B cell (primary cell): ENCODE data around the gene PNKP. TPM values are rescaled to one million over a fixed set of nuclear protein-coding genes. Genes with fewer than 3 reads are reported as not detected.

ENCODE experiments used
- ATAC-seq: fragments of 200-7000 bp; cut with Tn5 transposase; one replicate; pipeline ENCODE4 v1.10.0; 2021; ENCODE audit warnings: low read depth, mild to moderate bottlenecking, moderate number of reproducible peaks, moderate library complexity
- CTCF ChIA-PET: fragments of 350-600 bp; sonication (Branson Sonifier 250); formaldehyde crosslinking; loops from one replicate; lab custom pipeline; 2021; ENCODE audit warnings: antibody characterized with exemption, inconsistent platforms; lab: Charles Lee
- POLR2A ChIA-PET: fragments of 350-600 bp; sonication (Branson Sonifier 250); formaldehyde crosslinking; loops from one replicate; lab custom pipeline; 2021; ENCODE audit warnings: antibody characterized with exemption; lab: Charles Lee
- DNase-seq: peaks from one replicate; pipeline ENCODE4 v3.0.0; 2013
- H2AFZ ChIP-seq: 2 replicates; pipeline ENCODE4 v1.6.1; 2012; ENCODE audit warnings: mild to moderate bottlenecking, low read depth, low read length; ENCODE audit not compliant: insufficient read depth, poor library complexity, severe bottlenecking
- H3K27ac ChIP-seq, 2 donors: 1 replicate in 1 of 2; 2 replicates in 1 of 2; pipeline ENCODE4 v1.5.1; 2012 to 2013; ENCODE audit warnings: low read length in 2 of 2, mild to moderate bottlenecking in 2 of 2, moderate library complexity in 1 of 2
- H3K27me3 ChIP-seq, 4 experiments: fragments of 200-600 bp in 1 of 4; sonication (generic) in 1 of 4; replicated peaks in 1 of 4; 1 replicate in 2 of 4; 2 replicates in 2 of 4; pipeline versions ENCODE4 v1.6.1 to v1.7.0; 2013 to 2016; ENCODE audit warnings: low read length in 3 of 4, mild to moderate bottlenecking in 2 of 4, mixed read lengths in 1 of 4, moderate library complexity in 1 of 4; ENCODE audit not compliant: insufficient read depth in 4 of 4, control insufficient read depth in 3 of 4; ENCODE audit errors: control extremely low read depth in 1 of 4
- H3K36me3 ChIP-seq, 2 experiments: replicated peaks in 1 of 2; 1 replicate in 1 of 2; 2 replicates in 1 of 2; pipeline versions ENCODE4 v1.6.1 to v1.7.1; 2013; ENCODE audit warnings: low read length in 1 of 2; ENCODE audit not compliant: insufficient read depth in 2 of 2, control insufficient read depth in 1 of 2; ENCODE audit errors: control extremely low read depth in 1 of 2, extremely low read depth in 1 of 2
- H3K4me1 ChIP-seq, 2 donors: fragments of 200-600 bp in 1 of 2; sonication (generic) in 1 of 2; 1 replicate in 1 of 2; 2 replicates in 1 of 2; pipeline versions ENCODE4 v1.5.1 to v1.6.1; 2013 to 2017; ENCODE audit warnings: low read length in 2 of 2; ENCODE audit not compliant: control insufficient read depth in 2 of 2, insufficient read depth in 2 of 2
- H3K4me2 ChIP-seq: replicated peaks from 2 replicates; pipeline ENCODE3; 2012; ENCODE audit warnings: mild to moderate bottlenecking, low read depth, low read length; ENCODE audit not compliant: poor library complexity, severe bottlenecking
- H3K4me3 ChIP-seq, 5 experiments: fragments of 200-600 bp in 1 of 5; sonication (generic) in 1 of 5; 1 replicate in 3 of 5; 2 replicates in 2 of 5; pipeline versions ENCODE4 v1.5.1 to v1.7.0; 2011 to 2016; ENCODE audit warnings: low read length in 4 of 5, mild to moderate bottlenecking in 4 of 5, low read depth in 2 of 5, control low read depth in 1 of 5, moderate library complexity in 1 of 5; ENCODE audit not compliant: insufficient read depth in 1 of 5; ENCODE audit errors: control extremely low read depth in 1 of 5, extremely low read depth in 1 of 5
- H3K79me2 ChIP-seq: fragments of 200-600 bp; sonication (generic); one replicate; pipeline ENCODE4 v1.6.0; 2016; ENCODE audit warnings: low read length; ENCODE audit not compliant: control insufficient read depth, insufficient read depth
- H3K9ac ChIP-seq: fragments of 200-600 bp; sonication (generic); 2 replicates; pipeline ENCODE4 v1.6.1; 2017; ENCODE audit warnings: mild to moderate bottlenecking, low read length, moderate library complexity
- H3K9me3 ChIP-seq, 3 donors: one replicate each; pipeline versions ENCODE4 v1.6.1 to v1.7.1; 2013; ENCODE audit warnings: low read length in 2 of 3; ENCODE audit not compliant: control insufficient read depth in 2 of 3, insufficient read depth in 1 of 3; ENCODE audit errors: control extremely low read depth in 1 of 3
- H4K20me1 ChIP-seq: 2 replicates; pipeline ENCODE4 v1.6.0; 2012; ENCODE audit warnings: mild to moderate bottlenecking, low read length; ENCODE audit not compliant: insufficient read depth, control insufficient read depth, poor library complexity, severe bottlenecking
- H3K27ac Mint-ChIP-seq: one replicate; pipeline ENCODE4 v1.8.0; 2021; ENCODE audit warnings: mixed read lengths
- H3K27me3 Mint-ChIP-seq: one replicate; pipeline ENCODE4 v1.8.0; 2021; ENCODE audit warnings: mixed read lengths
- H3K4me1 Mint-ChIP-seq: one replicate; pipeline ENCODE4 v1.8.0; 2021; ENCODE audit warnings: mixed read lengths
- H3K4me3 Mint-ChIP-seq: one replicate; pipeline ENCODE4 v1.8.0; 2021; ENCODE audit warnings: mixed read lengths
- H3K9me3 Mint-ChIP-seq: one replicate; pipeline ENCODE4 v1.8.0; 2022; ENCODE audit warnings: mixed read lengths; ENCODE audit not compliant: insufficient read depth
- CTCF ChIP-seq: fragments of 200-600 bp; IDR thresholded peaks from one replicate; pipeline ENCODE4 v1.8.0; 2022; ENCODE audit warnings: antibody characterized with exemption, mild to moderate bottlenecking
- EZH2 ChIP-seq: IDR thresholded peaks from 2 replicates; pipeline ENCODE4 v1.6.1; 2012; ENCODE audit warnings: borderline replicate concordance, low read depth, mild to moderate bottlenecking, moderate library complexity, low read length; ENCODE audit not compliant: insufficient read depth, poor library complexity, severe bottlenecking
- WGBS: methylation state at CpG from one replicate; pipeline ENCODE4 v1.1.5; 2013; ENCODE audit warnings: missing lambda C conversion rate; ENCODE audit not compliant: insufficient coverage; 5-methylcytosine and 5-hydroxymethylcytosine counted together
- intact Hi-C: fragments of 100-400 bp; cut with micrococcal nuclease; formaldehyde crosslinking; loops from one replicate; pipeline ENCODE4 v1.10.0; 2022
- polyA plus RNA-seq: library from polyadenylated mRNA; depleted of rRNA; stranded (reverse); fragments of >200 nt; gene quantifications from 2 replicates; pipeline ENCODE4 v1.2.3, GENCODE V29; 2012
- total RNA-seq, 2 donors: library from RNA; stranded (reverse); fragments of 120-200 nt in 1 of 2; gene quantifications; 1 replicate in 1 of 2; 2 replicates in 1 of 2; pipeline versions ENCODE4 v1.2.3 to v1.2.4, GENCODE V29; 2013 to 2022

Gene PNKP
- total and polyA plus RNA-seq, 2 donors (not counting 1 experiment from before 2014, with no cell fraction given) = 173 to 274 TPM

GRCh38 chr19:49814010-49814409 lies 53.4 kb downstream of the PNKP start:
- peak overlapping the region; percentile 98 for H3K27ac Mint-ChIP-seq

More at GRCh38 chr19:49814010-49814409, 53.4 kb downstream of the PNKP start:
- DNase-seq (no peak), ATAC-seq (no peak)
- no peak for TF ChIP-seq CTCF
- TF ChIP-seq EZH2 = no peak
- H3K9me3 Mint-ChIP-seq = no peaks in the 10 kb centered on the region
- Histone ChIP-seq H3K4me2 (peak overlapping the region; percentile 95), H3K79me2 (peaks cover 12% of the 10 kb centered on the region), H4K20me1 (peaks cover 6% of the 10 kb centered on the region), H3K27ac (peak overlapping the region; percentile 92 to 97), H3K9ac (peak overlapping the region; percentile 99), H3K27me3 (no peaks in the 10 kb centered on the region), H3K9me3 (no peaks in the 10 kb centered on the region), H2AFZ (no peak overlapping the region), H3K36me3 (no peaks in the 10 kb centered on the region), H3K4me3 (peak overlapping the region in 2 of 5 experiments; percentile 70 to 94), H3K4me1 (peaks cover 23 to 42% of the 10 kb centered on the region in 2 donors)
- 100% methylated on average over 1 of the region's 1 CpG for WGBS
- peaks cover 45% of the 10 kb centered on the region for H3K4me1 Mint-ChIP-seq
- ChIA-PET CTCF (interaction anchor here (1.0 to 1.8 kb wide), 4 partner anchors 36 to 63 kb away, joined by 4 to 7 read pairs (median 6); partner anchors contain the start of genes AKT1S1, AP2A1 and TBC1D17), POLR2A (interaction anchor here (1.2 to 3.3 kb wide), 6 partner anchors 30 to 116 kb away, joined by 4 to 30 read pairs (median 13); partner anchors contain the start of genes AKT1S1, ATF5, NUP62 and PTOV1)
- no peaks in the 10 kb centered on the region for H3K27me3 Mint-ChIP-seq
- peak overlapping the region; percentile 67 for H3K4me3 Mint-ChIP-seq
- intact Hi-C loops = no loop called here
